GM18868 (cell line): Measurements from ENCODE around the gene LGR4.

Source experiments
- ATAC-seq: cut with Tn5 transposase; IDR thresholded peaks from one replicate; pipeline ENCODE4 v1.9.1; 2021; ENCODE audit warnings: mild to moderate bottlenecking, moderate library complexity; ENCODE audit not compliant: unreplicated experiment

The LGR4 gene

DNA sequence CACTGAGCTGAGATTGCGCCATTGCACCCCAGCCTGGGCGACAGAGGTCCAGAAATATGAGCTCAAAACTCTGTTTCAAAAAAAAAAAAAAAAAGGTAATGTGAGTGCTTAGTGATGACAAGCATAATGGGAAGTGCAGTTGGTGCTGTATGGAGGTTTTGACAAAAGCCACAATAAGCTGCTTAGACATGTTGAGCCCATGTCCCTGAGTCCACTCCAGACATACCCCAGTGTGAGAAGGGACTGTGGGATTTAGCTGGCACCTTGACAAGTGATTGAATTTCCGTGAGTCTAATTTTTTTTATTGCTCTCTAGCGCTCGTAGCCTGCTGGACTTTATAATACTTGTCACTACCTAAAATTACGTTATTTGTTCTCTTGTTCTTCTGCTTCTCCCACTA lies 15.1 kb upstream of the LGR4 start:
- ATAC-seq = no peak

DNA sequence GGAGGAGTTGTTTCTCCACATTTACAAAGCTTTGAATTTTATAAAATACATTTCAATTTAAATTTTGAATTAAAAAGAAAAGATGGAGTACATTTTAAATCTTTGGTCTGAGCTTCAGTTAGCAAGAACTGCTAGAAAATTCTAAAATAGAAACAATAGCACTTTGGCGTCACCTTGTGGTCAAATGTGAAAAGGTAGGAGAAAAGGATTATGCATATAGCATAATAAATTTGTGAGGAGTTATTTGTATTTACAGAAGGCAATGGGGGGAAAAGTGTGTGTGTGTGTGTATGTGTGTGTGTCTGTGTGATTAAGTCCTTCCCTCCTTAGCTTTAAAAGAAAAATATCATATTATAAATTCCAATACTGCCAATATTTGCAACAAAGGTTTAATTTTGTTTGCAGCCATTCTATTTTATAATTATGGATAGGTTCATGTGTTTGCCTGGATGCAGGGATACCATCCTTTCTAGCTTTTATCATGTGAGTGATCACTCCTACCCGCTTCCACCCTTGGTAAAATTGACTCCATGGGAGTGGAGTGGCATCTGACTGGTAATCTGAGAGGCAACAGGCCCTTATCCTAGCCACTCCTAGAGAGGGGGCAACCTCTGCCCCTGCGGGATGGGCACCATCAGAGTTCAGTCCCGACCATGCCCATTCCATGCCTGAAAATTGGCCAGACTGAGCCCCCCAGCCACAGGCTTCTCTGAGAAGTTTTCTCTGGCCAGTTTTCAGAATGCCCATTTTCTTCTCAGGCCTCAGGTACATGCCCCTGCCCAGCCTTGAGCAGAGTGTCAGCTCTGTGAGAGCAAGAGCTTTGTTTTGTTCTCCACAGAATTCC lies 13.6 kb upstream of the LGR4 start:
- ATAC-seq = no peak

DNA sequence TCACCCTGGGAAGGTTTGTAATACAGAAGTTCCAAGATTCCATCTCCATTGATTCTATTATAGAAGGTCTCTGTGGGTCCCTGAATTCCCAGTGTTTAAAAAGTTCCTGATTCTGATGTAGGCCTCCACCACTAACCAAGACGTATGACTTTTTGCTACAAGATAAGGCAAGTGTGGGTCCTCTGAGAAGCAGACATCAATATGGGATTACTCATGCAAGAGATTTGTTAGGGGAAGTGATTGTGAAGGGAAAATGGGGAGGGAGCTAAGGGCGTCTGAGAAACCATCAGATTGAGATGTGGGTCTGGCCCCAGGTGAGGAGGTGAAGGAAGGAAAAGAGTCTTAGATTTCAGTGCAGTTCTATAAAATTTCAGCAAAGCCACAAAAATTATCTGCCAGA lies 10.2 kb upstream of the LGR4 start:
- ATAC-seq = no peak

DNA sequence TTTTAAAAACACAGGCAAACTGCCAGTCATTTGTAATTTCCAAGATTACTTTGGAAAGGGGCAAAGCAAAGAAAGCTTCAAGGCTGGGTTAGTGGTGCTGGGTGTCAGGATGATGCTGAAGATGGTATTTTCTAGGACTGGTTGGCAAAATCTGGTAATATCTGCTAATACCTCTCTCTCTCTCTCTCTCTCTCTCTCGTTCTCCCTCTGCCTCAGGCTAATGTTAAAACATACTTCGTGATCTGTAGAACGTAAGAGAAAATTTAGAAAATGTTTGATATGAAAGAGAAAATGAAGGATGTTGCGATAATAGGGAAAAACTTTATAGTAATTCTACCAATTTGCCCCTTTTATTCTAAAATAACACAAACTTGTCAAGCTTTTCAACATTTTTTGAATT lies 9.4 kb upstream of the LGR4 start:
- ATAC-seq = no peak

DNA sequence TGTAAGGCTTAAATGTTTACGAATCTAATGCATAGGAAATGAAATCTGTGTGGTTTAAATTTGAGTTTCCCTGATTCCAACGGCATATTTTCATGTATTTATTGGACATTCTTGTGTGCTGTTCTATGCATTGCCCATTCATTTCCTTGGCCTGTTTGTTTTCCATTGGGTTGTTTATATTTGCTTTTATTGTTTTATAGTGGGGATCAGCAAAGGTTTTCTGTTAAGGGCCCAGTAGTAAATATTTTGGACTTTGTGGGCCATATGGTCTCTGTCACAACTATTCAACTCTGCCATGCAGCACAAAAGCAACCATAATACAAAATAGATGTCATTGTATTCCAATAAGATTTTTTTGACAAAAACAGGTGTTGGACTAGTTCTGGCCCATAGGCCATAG lies 5.2 kb upstream of the LGR4 start:
- no peak for ATAC-seq

DNA sequence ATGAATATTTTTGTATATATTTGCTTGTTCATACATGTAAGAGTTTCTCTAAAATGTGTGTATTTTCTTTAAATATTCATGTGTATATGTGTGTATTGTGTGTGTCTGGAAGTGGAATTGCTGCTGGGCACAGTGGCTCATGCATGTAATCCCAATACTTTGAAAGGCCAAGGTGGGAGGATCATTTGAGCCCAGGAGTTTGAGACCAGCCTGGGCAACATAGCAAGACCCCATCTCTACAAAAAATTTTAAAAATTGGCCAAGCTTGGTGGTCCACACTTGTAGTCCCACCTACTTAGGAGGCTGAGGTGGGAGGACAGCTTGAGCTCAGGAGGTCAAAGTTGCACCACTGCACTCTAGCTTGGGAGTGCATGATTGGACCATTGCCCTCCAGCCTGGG lies 4.7 kb upstream of the LGR4 start:
- ATAC-seq = no peak

DNA sequence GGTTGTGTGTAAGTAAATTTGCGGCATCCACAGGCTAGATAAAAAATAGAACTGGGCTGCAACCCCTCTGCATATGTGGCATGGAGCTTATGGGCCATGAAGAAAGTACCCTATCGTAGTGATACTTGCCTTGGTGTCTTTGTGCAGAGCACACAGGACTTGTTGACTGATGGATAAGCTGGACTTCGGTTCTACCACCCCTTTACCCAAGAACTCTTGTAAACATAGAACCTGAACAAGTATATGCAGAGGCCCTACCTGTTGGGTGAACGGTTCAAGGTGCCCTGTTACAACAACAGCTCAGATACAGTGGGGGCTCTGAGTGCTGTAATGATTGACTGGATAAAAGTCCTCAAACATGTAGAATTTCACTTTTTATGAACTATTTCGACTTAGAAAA lies 3.0 kb upstream of the LGR4 start:
- no peak for ATAC-seq

DNA sequence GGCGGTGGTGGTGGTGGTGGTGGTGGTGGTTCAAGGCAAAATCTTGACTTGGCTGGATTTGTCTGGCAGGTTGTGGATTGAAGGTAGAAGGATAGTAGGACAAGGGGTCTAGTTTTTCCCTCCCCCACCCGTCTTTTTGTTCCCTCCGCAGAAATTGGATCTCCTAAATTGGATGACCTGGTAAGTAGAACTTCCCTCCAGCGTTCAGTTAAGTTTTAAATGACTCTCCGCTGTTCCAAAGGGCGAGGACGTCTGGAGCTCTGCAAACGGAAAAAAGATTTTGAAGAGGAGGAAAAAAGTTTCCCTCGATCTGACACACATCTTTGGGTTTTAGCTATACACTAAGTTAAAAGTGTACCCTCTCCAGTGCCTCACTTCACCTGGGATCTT lies 422 bp upstream of the LGR4 start:
- no peak for ATAC-seq

DNA sequence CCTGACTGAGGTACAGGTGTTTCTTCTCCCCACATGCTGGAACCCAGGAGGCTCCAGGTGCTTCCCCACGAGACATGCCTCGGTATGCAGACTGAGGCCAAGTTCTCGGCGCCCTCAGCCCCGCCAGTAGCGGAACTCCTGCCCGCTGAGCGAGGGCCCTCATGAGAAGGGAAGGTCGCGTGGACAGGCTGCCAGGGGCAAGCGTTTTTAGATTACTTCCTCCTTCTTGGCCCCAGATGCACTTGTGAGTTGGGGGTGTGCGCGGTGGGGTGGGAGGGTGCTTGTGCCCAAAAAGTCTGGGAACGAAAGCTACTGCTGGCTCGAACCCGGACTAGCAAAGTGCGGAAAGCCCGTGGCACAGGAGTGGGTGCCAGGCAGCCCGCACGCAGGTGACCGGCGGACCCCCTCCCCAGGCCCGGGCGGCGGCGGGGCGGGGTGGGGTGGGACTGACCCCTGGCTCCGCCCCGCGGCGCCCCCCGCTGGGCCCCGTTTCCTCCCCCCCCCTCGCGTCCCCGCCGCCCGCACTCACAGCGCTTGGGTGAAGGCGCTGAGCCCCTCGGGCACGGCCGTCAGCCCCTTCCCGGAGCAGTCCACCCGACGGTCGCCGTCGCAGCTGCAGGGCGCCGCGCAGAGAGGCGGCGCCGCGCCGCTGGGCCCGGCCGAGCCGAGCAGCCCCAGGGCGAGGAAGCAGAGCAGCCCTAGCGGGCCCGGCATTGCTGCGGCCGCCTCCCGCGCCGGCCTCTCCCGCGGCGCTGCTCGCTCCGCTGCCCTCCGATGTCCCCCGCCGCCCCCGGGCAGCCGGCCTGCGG lies 797 bp downstream of the LGR4 start:
- ATAC-seq = peak; percentile 36

DNA sequence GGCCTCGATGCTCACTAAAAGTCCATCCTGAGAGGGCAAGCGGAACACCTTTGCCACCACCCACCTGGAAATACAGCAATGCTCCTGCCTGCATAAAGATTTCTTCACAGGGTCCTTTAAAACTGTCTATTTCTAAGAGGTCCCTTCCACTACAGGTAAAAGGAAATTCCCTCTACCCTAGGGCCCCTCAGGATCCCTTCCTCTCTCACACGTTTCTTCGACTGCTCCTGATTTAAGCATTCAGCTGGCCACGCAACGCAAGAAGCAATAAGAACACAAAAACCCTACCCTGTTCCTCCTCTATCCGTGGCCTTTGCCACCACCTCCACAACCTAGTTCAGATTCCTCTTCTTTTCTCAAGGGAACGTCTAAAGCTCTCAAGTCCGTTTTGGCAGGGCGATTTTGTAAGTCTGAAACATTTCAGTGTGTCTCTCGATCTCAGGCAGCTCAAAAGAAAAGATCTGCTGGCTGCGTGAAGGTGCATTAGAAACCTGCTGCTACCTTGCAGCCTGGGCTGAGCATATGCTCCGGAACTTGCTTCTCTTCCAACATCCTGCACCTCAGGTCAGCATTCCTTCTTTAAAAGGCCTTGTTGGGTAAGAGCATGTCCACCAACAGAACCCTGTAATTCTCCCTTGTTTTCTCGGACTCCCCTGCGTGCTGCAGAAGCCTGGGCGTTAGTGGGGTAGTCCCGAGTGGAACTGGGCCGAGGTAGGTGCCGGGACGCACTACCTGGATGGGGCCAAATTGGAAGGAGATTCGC lies 1.6 kb downstream of the LGR4 start:
- no peak for ATAC-seq

DNA sequence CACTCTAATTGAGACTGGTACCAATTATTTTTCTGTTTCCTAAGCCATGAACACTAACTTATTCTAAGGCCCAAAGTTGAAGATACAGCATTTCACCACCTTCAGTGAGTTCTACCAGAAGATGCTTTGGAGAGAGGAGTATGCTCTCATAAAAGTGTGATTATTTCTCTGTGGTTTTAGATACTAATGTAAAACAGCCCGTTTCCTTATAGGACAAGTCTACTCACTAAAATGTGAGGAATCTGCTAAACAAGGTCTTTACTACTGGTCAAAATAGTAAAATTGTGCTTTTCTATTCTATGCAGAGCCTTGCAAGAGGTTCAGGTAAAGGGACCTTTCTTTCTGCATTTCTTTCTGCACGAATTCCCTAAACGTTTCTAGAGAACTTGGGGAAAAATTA lies 2.4 kb downstream of the LGR4 start:
- no peak for ATAC-seq

DNA sequence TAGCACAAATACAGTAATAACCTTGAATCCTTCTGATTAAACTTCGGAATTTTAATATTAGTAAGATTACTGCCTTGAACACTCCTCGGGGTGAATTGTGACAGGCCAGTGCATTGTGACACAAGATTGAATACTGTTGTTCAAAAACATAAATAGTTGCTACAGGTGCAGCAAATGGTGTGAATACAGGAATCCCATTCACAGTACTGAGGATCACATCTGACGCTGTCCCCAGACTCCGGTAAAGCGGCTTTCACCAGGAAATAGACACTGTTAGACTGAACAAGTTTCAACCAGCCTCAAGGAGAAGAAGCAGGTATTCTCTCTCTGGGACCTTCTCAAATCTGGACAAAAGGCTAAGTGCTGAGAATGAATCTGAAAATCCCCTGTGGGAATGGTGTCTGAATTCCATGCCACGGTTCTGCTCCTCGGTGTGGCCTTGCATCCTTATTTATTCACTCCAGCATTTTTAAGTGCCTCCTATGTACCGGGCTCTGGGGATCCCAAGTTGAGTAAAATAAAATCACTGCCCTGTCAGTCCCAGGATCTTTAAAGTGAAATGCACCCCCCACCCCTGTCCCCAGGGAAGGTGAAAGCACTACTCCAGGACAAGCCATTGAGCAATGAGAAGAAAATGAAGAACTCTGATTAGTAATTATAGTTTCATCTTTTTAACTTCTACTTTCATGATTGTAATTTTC lies 3.4 kb downstream of the LGR4 start:
- ATAC-seq = no peak

DNA sequence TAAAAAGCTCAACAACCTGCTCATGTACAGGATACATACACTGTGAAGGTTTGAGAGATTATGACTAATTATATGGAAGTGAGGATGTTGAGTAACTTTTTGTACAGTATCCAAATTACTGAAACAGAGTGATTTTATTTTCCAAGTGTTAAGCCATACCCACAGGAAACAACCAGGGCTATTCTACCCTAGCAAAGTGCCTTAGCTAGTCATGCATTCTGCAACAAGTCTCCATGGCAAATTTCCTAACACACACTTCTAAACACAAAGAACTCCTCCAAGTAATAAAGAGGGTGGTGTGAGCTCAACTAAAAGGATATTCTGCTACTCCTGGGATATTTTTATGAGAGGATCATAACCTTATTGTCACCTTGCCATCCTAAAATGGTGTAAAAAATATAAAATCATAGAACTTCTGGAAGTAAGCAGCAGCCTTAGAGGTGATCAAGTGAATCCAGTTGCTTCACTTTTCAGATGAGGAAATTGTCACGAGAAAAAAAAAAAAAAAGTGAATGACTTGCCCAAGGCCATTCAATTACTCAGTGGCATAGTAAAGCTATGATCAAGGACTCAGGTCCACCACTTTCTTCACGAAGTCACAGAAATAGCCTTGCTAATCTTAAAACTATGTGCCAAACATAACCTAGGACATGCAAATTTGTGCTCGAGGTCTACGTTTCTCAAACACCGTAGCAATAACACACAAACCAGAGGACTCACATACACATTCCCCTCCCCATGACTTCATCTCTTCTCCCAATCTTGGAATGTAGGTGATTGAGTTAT lies 4.2 kb downstream of the LGR4 start:
- ATAC-seq = no peak

DNA sequence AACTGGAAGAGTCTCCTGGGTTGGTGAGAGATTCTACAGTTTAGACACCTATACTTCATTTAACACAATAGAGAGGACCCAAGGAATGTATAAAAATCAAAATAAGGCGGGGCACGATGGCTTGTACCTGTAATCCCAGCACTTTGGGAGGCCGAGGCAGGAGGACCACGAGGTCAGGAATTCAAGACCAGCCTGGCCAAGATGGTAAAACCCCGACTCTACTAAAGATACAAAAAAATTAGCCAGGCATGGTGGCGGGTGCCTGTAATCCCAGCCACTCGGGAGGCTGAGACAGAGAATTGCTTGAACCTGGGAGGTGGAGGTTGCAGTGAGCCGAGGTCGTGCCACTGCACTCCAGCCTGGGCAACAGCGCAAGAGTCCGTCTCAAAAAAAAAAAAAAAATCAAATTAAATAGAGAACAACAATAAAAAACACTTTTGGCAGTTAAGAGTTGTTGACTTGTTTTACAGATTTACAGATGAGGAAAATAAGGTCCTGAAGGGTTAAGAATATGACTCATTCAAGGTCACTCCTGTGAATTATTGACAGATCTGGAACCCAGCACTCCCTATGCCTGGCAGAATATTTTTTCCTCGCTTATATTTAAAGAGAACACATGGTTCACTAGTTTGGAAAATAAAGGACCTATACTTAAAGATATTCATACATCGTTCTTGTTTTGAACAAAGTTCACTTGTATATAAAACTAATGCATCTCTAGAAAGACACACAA lies 5.2 kb downstream of the LGR4 start:
- no peak for ATAC-seq

DNA sequence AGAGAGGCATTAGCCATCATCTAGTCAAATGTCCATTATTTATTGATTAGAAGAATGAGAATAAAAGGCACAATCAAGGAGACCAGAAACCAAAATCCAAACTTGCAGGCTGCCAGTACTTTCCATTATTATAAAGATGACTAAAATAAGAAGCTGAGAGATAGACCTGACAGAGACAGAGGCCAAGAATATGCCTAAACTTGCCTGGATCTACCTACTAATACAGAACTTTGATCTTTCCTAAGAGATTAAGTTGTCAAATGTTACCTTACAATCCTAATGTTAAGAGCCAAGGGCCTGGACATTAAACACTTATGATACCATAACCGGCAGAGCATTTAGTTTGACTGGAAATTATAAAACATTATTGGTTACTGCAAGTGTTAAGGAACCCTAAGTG lies 6.2 kb downstream of the LGR4 start:
- ATAC-seq = no peak

DNA sequence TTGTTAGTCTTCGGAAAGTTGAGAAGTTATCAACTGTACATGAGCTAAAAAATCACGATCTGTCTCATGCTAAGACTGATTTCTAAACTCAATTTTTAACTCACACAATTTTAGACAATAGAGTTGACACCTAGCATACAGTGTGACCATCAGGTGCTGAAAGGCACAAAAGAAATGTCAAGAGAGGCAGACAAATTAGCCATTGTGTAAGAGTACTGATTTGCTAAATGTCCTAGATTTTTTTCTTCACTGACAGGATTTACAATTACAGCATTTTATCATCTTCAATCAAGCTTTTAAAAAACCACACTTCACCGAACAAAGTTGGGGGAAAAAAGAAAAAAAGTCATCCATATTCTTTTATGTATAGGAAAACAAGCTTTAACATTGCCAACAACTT lies 7.0 kb downstream of the LGR4 start:
- ATAC-seq = no peak

DNA sequence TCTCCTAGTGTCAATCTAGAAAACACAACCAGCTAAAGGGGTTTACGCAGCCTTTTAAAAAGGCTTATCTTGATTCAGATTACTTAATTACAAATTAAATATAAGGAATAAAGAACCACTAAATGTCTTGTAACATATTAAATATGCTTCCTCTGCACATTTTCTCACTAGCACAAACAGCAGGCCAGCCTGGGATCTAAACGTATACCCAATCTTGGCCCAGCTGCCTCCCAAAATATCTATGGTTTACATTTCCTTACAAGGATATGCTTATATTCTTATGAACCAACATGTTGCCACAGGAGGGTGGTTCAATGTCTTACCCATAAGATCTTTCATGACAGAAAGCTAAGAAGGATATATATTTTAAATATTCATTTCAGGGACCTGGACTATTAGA lies 7.7 kb downstream of the LGR4 start:
- ATAC-seq = no peak

DNA sequence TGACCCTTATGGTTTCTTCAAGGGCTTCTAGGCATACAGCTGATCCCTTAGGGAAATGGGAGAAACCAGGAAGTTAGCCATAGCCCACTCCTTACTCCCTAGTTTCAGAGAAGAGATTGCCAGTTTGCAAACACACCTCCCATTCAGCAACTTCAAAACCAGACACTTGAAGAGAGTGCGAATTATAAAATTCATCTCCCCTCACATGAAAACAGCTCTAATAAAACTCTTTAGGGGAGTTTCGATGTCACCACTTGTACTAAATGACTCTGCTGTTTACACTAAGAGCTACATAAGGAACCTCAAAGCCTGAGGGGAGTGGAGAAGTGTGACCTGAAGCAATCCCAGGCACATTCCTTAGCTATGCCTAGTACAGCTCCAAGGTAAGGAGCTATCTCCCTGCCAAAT lies 8.3 kb downstream of the LGR4 start:
- no peak for ATAC-seq

DNA sequence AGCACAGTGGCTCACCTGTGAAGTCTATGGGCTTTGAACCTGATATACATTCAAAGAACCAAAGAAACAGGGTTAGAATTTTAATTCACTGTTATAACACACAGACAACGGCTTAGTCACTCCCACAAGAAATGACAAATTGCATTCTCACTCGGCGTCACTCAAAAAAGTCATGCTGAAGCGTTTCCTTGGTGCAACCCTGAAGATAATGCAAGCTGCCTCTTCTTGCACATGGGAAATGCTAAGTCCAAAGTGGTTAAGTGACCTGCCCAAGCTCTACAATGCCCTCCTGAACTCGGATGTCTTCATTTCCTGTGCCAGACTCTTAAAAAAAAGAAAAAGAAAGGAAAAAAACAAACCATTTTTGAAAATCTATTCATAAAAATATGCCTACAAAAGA lies 10.0 kb downstream of the LGR4 start:
- no peak for ATAC-seq
